Omental fat pad (tissue), 4 donors: ENCODE results near the gene RBM34. TPM values are rescaled to one million over a fixed set of nuclear protein-coding genes. Genes with fewer than 3 reads are reported as not detected.
"Not testable (repeated sequence)": the region's sequence is repeated elsewhere in the genome, so short reads cannot be mapped to it uniquely, and the experiment has no call there.

Source experiments
- ATAC-seq: fragments of 150-250 bp; one replicate; pipeline ENCODE4 v1.9.1; 2016; ENCODE audit warnings: mild to moderate bottlenecking, moderate library complexity; ENCODE audit not compliant: low FRiP score
- DNase-seq: peaks from one replicate; pipeline ENCODE4 v3.0.0-alpha.2; 2019; ENCODE audit warnings: low spot score
- CTCF ChIP-seq, 3 donors: fragments of 450-650 bp; IDR thresholded peaks; one replicate each; pipeline ENCODE4 v1.5.1; 2016 to 2017; ENCODE audit warnings: antibody characterized with exemption in 3 of 3, mild to moderate bottlenecking in 3 of 3, moderate library complexity in 2 of 3
- small RNA-seq: library from RNA; depleted of rRNA; stranded (forward); fragments of <200 nt; gene quantifications from one replicate; pipeline ENCODE3, GENCODE V24; 2016
- total RNA-seq, 4 donors: library from RNA; depleted of rRNA; stranded (reverse); fragments of >200 nt; gene quantifications; one replicate each; pipeline ENCODE4 v1.1.0, GENCODE V29; 2016

Gene RBM34
- total RNA-seq, 4 donors from 2014 or later: 34.0 to 39.3 (median 36.5) TPM

- no peak for ATAC-seq
- no peak for TF ChIP-seq CTCF (IDR thresholded peaks at IDR 0.05)
- DNase-seq: no peak
Observed at GRCh38 chr1:235090406-235091069, 70.5 kb downstream of the RBM34 start.

- TF ChIP-seq CTCF (IDR thresholded peaks at IDR 0.05): no peak
- ATAC-seq (no peak), DNase-seq (no peak)
Observed at GRCh38 chr1:235088907-235089306, 72.1 kb downstream of the RBM34 start.

GRCh38 chr1:235088430-235088829, 72.6 kb downstream of the RBM34 start:
- DNase-seq (no peak), ATAC-seq (no peak)
- TF ChIP-seq CTCF (IDR thresholded peaks at IDR 0.05): no peak

- no peak for TF ChIP-seq CTCF (IDR thresholded peaks at IDR 0.05)
- DNase-seq: no peak
Observed at GRCh38 chr1:235087906-235088305, 73.1 kb downstream of the RBM34 start.

GRCh38 chr1:235085411-235086117, 75.5 kb downstream of the RBM34 start:
- DNase-seq, ATAC-seq: not testable (repeated sequence)

More at GRCh38 chr1:235087906-235088305, 73.1 kb downstream of the RBM34 start:
- ATAC-seq: no peak

Small RNA genes within 50 kb of the gene (small RNA-seq; reads per million reads assigned to genes)
- gene AL732292.1: not detected
- gene MIR4753: not detected
- 10.8 reads per million, percentile 89 among the genes with 10 or more reads in this experiment for gene SNORA14B

Other genes with a start within 250 kb of the RBM34 start
- 10 to 100 TPM; 73.6 to 91.7 (median 83.0) TPM for gene TOMM20, start 32.4 kb downstream of the RBM34 start, total RNA-seq
- gene ARID4B, start 166.9 kb upstream of the RBM34 start, total RNA-seq: 10 to 100 TPM; 29.0 to 54.5 (median 37.4) TPM
- 10 to 100 TPM; 15.4 to 26.2 (median 17.8) TPM for gene GGPS1, start 167.3 kb upstream of the RBM34 start, total RNA-seq
- gene TBCE, start 206.2 kb upstream of the RBM34 start, total RNA-seq: 10 to 100 TPM; 10.9 to 27.3 (median 19.2) TPM